HG03457 (cell line): ENCODE measurements around the gene NTN5.
A peak's percentile ranks its signal among the peaks of the same experiment; 100 is the strongest.

ENCODE experiments used
- ATAC-seq: cut with Tn5 transposase; IDR thresholded peaks from one replicate; pipeline ENCODE4 v1.9.1; 2021; ENCODE audit warnings: moderate number of reproducible peaks; ENCODE audit not compliant: unreplicated experiment

The NTN5 gene

DNA sequence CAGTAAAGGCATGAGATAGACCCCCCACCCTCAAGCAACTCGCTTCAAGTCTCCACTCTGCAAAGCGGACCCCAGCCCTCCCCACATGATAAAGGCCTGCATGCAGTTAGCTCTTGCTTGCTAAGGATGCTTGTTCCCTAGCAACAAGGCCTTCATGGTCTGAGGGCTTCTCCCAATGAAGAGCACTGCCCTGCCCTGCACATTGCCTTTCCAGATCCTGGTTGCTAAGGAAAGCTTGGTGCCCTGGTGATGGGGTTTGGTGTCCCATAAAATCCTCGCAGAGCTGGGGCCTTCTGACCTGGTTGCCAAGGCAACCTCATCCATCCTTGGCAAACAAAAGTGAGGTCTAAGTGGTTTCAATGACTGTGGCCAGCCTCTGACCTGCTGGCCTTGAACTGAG lies 41.6 kb downstream of the NTN5 start:
- no peak for ATAC-seq

DNA sequence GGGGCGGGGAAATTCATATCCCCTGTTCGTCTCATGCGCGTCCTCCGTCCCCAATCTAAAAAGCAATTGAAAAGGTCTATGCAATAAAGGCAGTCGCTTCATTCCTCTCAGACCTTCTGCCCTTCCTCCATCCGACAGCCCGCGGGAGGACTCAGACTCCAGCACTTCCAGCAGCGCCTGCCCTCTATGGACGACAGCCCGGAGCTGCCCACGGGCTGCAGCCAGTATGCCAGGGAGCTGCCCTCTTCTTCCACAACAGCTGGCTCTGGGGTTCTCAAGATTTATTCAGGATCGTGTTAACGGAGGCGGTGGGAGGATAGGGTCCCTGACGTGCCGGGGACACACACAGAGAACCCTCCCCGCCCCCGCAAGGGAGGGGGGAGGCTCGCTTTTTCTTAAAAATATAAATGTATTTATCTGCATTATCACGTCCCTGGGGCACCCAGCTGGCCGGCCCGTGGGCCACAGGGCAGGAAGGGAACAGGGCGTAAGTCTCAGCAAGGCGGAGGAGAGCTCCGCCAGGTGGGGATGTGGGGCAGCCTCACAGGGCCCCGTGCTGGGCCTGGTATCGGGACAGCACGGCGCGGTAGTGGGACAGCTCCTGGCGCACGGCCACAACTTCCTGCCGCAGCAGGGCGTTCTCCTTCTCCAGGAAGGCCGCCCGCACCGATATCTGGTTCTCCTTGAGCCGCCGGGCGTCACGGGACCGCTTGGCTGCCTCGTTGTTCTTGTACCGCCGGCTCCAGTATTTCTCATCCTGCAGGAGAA lies 42.3 kb downstream of the NTN5 start:
- no peak for ATAC-seq

DNA sequence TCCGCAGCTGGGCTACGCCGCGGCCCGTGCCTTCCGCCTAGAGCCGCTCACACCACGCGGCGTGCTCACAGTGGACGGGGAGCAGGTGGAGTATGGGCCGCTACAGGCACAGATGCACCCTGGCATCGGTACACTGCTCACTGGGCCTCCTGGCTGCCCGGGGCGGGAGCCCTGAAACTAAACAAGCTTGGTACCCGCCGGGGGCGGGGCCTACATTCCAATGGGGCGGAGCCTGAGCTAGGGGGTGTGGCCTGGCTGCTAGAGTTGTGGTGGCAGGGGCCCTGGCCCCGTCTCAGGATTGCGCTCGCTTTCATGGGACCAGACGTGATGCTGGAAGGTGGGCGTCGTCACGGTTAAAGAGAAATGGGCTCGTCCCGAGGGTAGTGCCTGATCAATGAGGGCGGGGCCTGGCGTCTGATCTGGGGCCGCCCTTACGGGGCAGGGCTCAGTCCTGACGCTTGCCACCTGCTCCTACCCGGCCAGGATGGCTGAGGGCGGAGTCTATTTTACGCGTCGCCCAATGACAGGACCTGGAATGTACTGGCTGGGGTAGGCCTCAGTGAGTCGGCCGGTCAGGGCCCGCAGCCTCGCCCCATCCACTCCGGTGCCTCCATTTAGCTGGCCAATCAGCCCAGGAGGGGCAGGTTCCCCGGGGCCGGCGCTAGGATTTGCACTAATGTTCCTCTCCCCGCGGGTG lies 43.1 kb downstream of the NTN5 start:
- no peak for ATAC-seq

DNA sequence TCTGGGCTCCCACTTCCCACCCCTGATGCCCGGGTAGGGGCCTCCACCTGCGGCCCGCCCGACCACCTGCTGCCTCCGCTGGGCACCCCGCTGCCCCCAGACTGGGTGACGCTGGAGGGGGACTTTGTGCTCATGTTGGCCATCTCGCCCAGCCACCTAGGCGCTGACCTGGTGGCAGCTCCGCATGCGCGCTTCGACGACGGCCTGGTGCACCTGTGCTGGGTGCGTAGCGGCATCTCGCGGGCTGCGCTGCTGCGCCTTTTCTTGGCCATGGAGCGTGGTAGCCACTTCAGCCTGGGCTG lies 43.6 kb downstream of the NTN5 start:
- ATAC-seq, result no peak

DNA sequence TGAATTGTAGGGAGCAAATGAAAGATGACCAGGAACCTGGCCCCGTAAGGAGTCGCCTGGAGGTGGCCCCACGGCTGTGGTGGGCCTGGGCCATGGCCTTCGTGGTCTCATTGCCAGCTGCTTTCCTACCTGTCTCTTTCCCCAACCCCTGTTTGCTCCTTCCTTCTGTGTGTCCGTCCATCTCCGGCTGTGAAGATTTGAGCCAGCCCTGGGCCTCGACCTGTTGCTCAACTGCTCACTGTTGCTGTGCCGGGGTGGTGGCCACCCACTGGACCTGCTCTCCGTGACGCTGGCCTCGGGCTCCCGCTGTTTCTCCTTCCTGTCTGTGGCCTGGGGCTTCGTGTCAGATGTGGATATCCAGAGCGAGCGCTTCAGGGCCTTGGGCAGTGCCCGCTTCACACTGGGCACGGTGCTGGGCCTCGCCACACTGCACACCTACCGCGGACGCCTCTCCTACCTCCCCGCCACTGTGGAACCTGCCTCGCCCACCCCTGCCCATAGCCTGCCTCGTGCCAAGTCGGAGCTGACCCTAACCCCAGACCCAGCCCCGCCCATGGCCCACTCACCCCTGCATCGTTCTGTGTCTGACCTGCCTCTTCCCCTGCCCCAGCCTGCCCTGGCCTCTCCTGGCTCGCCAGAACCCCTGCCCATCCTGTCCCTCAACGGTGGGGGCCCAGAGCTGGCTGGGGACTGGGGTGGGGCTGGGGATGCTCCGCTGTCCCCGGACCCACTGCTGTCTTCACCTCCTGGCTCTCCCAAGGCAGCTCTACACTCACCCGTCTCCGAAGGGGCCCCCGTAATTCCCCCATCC lies 44.1 kb downstream of the NTN5 start:
- no peak for ATAC-seq

DNA sequence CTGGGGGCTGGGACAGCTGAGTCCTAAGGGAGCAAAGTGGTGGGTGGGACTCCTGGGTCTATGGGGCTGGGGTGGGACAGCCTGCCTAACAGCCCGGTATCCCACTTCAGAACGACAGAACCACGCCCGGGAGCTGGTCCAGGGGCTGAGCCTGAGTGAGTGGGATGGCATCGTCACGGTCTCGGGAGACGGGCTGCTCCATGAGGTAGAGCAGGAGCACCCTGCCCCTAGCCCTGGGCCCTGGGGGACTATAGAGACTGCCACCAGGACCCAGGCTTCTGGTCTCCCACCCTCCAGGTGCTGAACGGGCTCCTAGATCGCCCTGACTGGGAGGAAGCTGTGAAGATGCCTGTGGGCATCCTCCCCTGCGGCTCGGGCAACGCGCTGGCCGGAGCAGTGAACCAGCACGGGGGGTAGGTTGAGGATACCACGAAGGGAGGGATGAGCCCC lies 44.9 kb downstream of the NTN5 start:
- ATAC-seq, result no peak

DNA sequence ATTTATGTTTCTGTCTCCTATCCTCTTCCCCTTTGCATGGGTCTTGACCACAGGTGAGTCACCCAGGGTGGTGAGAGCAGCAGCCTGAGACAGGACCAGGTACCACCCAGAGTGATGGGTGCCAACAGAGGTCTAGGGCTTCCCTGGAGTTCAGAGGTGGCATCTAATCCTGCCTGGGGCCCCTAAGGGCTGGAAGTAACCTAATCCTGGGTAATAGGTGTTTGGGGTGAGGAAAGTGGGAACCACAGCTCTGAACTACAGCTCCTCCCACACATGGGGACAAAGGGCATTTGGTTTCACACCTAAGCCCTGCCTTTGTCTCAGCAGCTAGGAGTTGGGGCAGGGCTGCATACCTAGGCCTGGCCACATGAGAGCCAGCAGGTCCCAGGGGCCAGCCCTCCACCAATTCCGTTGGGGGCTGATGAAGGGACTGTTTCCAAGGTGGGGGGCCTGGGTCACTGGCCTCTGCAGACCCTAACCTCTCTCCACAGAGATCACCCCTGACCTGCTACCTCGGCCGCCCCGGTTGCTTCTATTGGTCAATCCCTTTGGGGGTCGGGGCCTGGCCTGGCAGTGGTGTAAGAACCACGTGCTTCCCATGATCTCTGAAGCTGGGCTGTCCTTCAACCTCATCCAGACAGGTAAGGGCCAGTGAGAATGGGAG lies 45.5 kb downstream of the NTN5 start:
- ATAC-seq, result no peak

DNA sequence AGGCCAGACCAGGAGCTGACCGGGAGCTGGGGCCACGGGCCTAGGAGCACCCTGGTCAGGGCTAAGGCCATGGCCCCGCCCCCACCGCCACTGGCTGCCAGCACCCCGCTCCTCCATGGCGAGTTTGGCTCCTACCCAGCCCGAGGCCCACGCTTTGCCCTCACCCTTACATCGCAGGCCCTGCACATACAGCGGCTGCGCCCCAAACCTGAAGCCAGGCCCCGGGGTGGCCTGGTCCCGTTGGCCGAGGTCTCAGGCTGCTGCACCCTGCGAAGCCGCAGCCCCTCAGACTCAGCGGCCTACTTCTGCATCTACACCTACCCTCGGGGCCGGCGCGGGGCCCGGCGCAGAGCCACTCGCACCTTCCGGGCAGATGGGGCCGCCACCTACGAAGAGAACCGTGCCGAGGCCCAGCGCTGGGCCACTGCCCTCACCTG lies 46.9 kb downstream of the NTN5 start:
- ATAC-seq, result no peak

DNA sequence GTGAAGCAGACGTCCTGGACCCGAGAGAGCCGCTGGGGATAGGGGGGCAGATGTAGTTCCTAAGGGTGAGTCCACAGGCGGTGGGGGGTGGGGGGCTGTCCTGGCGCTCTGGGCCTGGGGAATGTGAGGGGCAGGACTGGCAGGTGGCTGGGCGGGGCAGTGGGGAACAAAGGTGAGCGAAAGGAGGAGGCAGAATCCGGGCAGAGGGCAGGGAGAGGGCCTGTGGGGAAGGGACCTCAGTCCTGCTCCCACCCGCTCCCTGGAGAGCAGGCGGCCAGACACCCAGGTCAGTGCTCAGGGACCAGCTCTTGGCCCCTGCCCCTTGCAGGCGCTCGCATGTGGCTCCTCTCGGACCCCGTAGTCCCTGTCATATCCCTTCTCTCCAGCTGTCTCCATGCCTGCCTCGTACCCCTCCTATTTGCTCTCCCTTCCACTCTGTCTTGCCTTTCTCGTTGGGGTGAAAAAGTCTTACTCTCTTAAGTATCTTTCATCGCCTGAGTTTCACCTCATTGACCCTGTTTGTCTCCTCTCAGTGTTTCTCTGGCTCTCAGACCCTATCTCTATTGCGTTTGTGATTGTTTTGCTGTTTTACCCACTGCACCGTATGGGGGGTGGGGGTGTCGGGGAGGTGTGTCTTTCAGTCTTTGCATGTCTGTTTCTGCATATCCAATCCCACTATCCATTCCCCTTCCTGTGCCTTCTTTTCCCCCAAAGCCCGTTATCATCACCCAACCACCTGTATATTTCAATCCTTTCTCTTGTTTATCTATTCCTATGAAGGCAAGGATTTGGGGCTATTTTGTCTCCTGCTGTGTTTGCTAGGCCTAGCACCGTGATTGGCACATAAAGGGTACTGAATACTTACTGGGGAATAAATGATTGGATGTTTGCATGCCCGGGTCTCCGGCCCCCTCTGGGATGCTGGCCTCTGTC lies 47.8 kb downstream of the NTN5 start:
- ATAC-seq, result no peak

DNA sequence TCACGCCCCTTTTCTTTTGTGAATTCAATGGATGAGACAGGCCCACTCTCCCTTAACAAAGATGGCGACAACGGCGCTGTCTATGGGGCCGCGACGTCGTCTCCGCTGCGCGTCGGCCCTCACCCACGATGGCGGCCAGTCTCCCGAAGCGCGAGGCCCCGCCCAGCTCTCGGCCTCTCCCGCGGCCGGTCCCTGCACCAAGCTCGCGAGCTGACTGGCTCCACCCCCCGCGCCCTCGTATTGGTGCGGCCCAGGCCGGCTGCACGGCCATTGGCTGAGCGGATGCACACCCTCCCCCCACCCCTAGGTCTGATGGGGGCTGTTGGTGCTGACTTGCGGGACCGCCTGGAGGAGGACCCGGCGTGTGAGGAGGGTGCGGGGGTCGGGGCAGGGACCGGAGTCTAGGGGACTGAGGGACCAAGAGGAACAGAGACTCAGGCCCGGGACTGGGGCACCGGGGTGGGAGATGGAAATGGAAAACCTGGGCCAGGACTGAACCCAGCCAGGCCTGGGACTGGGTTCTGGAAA lies 48.7 kb downstream of the NTN5 start:
- no peak for ATAC-seq

DNA sequence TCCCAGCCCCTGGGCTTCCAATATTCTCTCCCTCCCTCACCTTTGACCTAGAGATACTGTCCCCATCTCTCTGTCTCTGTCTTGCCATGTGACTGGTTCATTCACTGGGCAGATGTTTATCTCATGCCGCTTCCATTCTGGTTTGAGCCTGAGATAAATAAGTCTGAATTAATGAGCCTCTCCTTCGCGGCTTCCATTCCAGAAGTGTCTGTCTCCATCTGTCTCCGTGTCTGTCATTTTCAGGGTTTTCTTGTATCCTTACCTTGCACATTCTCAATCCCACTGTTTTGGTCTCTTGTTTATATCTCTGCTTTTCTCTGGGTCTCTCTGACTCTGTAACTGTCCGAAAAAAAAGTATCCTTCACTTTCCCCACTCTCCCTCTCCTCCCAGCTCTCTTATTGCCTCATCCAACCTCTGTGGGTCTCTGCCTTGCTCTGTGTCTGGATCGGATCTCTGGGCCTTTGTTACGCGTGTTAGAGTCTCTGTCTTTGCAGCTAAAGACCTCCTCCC lies 49.2 kb downstream of the NTN5 start:
- no peak for ATAC-seq

DNA sequence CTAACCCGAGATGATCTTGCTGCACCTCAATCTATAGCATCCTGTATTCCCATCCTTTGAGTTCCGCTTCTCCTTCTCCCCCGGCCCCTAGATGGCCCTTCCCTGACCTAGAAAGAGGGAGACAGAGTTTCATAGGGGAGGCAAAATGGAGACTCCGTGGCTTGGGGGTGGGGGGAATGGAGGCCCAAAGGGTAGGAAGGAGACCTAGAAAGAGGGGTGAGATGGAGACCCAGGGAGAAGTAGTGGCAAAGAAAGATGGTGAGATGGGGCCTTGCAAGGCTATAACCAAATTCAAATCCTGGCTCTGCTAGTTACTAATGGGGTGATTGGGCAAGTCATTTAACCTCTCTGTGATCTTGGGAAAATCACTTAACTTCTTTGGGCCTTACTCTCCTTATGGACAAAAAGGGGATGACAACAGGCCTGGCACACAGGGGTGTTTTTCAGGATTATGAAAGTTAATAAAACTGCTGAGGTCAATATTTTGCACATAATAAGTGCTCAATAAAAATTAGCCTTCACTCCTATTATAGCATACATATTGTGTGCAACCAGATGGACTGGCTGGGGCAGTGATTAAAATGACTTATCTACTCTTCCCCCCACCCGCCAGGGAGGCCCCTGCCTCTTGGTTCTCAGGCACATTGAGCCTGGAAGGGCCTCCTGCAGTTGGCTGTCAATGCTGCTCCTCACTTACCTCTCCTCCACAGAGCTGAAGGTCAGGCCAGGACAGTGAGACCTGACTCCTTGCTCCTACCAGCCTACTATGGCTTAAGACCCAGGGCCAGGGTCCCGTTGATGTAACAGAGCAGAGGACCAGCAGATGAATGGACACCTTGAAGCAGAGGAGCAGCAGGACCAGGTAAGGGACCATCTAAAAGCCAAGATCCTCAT lies 52.9 kb downstream of the NTN5 start:
- ATAC-seq, result no peak

DNA sequence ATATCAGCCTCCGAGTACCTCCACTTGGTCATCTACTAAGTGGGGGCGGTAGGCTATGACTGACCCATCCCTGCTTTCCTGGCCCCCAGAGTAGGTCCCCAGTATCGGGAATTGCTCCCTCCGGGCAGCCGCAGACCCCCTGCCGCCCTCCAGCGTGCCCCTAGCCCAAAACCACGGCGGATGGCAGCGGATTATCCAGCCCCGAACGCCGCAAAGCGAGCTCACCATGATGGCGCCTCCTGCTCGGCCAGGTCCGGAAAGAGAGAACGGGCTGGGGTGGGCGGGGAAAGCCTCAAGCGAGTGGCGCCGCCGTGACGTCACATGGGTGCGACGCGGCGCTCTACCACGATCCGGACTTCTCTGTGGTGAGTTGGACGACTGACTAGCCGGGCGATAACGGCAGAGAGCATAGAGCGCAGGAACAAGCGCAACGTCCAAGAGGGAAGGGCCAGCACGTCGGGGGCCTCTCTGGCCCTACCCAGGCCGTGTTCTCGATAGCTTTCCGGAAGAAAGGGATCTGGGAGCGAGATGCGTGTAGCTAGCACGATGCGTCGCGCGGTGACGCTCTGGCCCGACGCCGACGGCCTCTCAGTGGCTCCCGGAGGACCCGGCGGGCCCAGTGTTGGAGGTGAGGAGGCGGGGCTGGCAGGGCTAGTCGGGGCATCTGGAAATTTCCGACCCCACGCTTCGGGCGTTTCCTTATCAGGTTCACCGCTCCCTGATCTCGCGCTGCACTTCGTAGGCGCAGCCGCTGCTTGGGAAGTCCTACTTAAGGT lies 53.7 kb downstream of the NTN5 start, which contains the start of the genes RPL18 and SPHK2:
RPL18 (minus strand) TSS at position 263 of the 776 bp plus-strand sequence; CDS start at position 228, 35 bp downstream.
SPHK2 (plus strand) TSS at position 591 of the 776 bp plus-strand sequence. CDS start 1,009 bp downstream, outside the sequence.
- peak; percentile 78 for ATAC-seq

DNA sequence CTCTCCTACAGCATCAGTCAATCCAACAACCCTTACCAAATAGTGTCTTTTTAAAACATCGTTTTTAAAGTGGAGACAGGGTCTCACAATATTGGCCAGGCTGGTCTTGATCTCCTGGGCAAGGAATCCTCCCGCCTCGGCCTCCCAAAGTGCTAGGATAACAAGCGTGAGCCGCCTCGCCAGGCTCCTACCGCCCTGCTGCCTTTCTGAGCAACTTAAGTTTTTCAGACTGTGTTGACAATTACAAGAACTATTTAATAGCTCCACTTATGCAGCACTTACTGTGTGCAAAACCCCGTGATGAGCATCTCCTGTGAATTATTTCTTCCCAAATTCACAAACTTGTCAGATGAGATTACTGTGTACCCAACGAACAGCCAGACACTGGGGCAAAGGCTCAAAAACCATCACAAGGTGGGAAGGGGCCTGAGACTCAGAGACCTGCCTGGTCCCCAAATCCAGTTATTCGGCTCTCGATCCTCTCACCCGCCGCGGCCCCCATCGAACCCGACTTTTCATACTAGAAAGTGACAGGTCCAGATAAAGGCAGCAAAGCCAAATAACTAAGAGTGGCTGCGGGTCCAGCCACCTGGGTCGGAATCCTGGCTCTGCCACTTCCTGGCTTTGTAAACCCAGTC lies 54.4 kb downstream of the NTN5 start:
- ATAC-seq, result peak; percentile 8

DNA sequence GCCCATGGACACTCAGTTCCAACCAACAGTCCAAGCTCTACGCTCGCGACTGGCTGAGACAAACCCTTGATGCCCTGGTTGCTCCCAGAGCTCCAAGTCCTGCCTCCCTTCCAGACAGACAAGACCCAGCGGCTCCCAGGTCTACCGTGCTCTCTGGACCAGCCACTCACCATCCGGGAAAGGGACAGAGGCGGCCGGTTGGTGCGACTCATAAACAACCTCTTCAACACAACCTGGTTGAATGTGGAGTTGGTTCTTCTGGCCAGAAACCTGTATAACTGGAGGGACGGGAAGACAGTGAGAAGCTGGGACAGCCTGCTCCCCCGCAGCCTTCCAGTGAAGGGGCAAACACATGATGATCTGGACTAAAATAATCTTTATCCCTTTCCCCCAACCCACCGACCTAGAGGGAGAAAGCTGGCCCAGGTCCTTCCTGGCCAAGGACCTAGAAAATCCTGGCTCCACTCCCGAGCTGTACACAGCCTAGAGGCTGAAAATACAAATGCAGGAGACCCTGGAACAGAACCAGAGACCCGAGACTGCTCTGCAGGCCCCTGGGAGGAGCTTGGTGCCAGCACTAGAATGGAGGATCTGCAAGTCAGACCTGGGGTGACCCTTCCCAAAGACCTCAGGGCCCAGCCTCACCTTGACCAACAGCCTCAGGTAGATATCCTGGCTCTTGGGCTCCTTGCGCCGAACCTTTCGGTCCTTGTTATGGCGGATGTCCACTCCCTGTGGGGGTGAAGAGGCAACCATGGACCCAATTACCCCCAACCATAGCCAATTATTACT lies 55.5 kb downstream of the NTN5 start:
- no peak for ATAC-seq

DNA sequence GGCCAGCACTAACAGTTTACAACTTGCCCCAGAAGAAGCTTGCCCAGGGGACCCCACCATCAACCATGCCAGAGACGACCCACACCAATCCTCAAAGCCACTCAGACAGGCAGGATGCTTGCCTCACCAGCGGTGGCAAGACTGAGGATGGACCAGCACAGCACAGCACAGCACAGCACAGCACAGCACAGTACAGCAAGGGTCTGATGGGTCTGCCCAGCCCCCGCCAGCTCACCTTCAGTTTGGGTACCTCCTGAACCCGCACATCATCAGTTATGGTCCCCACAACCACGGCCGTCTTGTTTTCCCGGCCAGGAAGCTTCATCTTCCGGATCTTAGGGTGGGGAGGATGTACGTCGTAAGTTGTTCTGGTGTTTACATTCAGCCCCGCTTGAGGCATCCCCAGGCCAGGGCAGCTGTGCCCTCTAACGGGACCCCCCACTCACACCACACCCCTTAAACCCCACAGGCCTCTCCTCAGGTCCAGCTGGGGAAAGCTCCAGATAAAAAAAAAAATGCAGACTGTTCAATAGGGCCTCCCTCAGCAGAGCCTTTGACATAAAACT lies 56.2 kb downstream of the NTN5 start:
- ATAC-seq, result no peak
